AG10803 (cell line): ENCODE data around the gene HRK.
"Not testable (repeated sequence)": the region's sequence is repeated elsewhere in the genome, so short reads cannot be mapped to it uniquely, and the experiment has no call there.

ENCODE experiments used
- DNase-seq: peaks from one replicate; pipeline ENCODE4 v3.0.0; 2010; ENCODE audit warnings: low read depth
- H3K4me3 ChIP-seq: 2 replicates; pipeline ENCODE4 v1.5.1; 2011; ENCODE audit warnings: mild to moderate bottlenecking, low read length, control low read depth
- CTCF ChIP-seq: conservative IDR thresholded peaks from 2 replicates; pipeline ENCODE4 v1.5.1; 2011; ENCODE audit warnings: mild to moderate bottlenecking, low read length, control low read depth, inconsistent platforms

HRK gene

GRCh38 chr12:116818948-116819832 lies 62.1 kb downstream of the HRK start:
- H3K4me3 ChIP-seq: peak overlapping the region; percentile 96
- peak; percentile 93 for DNase-seq
- no peak for TF ChIP-seq CTCF

DNA sequence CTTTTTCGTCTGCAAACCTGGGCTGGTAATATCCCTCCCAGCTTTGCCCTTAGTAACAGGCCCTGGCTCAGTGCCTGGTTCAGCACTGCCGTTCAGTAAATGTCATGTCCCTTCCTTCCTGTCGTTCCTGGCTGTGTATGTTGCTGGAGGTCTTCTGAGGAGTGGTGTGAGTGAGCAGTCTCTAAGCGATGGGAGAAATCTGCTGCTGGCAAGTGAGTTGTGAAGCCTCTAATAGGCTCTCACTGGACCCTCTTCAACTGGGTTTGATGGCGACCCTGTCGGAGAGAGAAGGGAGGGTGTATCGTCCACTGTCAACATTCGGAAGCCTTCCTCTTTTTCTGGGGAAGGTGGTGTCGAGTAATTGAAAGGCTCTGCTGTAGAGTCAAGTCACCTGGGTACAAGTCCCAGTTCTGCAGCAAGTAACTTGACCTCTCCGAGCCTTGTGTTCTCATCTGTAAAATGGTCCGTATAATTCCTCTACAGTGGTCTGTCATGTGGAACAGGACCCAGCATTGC lies 62.8 kb downstream of the HRK start:
- H3K4me3 ChIP-seq: peak overlapping the region; percentile 96
- DNase-seq: peak; percentile 16
- no peak for TF ChIP-seq CTCF

GRCh38 chr12:116814766-116815165 lies 66.5 kb downstream of the HRK start:
- not testable (repeated sequence) for H3K4me3 ChIP-seq, DNase-seq

DNA sequence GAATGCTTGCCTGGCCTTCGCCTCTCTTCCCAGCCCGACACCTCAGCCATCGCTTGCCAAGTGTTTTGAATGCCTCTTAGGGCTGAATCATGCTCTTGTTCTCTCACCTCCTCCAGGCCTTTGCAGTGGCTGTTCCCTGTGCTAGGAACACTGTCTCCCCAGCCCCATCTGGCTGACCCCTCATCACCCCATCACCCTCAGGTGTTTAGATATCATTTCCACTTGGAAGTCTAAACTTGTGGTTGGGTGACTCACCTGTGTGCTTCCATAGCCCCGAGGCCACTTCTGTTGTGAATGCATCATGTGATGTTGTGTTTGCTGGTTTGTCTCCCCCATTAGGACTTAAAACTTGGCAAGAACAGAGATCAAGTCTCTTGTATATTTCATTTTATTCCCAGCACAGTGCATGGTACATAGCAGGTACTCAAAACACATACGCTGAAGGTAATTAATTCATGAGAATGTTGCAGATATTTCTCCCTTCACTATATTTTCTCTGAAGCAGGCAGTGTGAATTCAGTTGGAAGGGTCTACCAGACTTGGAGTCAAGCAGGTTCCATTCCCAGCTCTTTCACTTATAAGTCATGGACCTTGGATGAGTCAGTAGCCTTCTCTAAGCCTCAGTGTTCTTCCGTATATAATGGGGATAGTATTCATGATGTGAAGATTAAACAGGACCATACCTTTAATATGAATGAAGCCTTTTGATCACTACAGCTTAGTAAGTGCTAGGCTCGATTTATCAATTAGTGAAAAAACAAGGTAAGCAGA lies 67.8 kb downstream of the HRK start:
- TF ChIP-seq CTCF: no peak
- H3K4me3 ChIP-seq: no peak overlapping the region
- DNase-seq: no peak

GRCh38 chr12:116812238-116812637 lies 69.0 kb downstream of the HRK start:
- no peak for TF ChIP-seq CTCF
- no peak overlapping the region for H3K4me3 ChIP-seq
- no peak for DNase-seq

- no peak for DNase-seq
- H3K4me3 ChIP-seq: no peak overlapping the region
- no peak for TF ChIP-seq CTCF
Measured at GRCh38 chr12:116808113-116809105, 72.8 kb downstream of the HRK start.

GRCh38 chr12:116807546-116807945 lies 73.7 kb downstream of the HRK start:
- DNase-seq: no peak
- no peak for TF ChIP-seq CTCF
- H3K4me3 ChIP-seq: no peak overlapping the region
